ENCODE data around the gene TBL1Y.

- TF ChIP-seq BACH2 (CRISPR knock-in tag; IDR thresholded peaks at IDR 0.05; ENCODE audit: borderline replicate concordance), result no peak
- no peak for TF ChIP-seq ARNTL (CRISPR knock-in tag; IDR thresholded peaks at IDR 0.05; ENCODE audit: borderline replicate concordance, low read depth)
- no peak for TF ChIP-seq RARB (CRISPR knock-in tag; IDR thresholded peaks at IDR 0.05)
- TF ChIP-seq OSR1 (CRISPR knock-in tag; IDR thresholded peaks at IDR 0.05), result no peak
- no peak for TF ChIP-seq ZFP3 (CRISPR knock-in tag; IDR thresholded peaks at IDR 0.05)
- no peak for TF ChIP-seq TCF4 (CRISPR knock-in tag; IDR thresholded peaks at IDR 0.05; ENCODE audit: borderline replicate concordance)
- no peak for TF ChIP-seq ZNF8 (CRISPR knock-in tag; IDR thresholded peaks at IDR 0.05)
Observed at GRCh38 chrY:7115871-7116270, 205.4 kb downstream of the TBL1Y start.
